GM08714 (cell line): ENCODE data around the gene ZNF281.

ENCODE experiments used
- H3K4me3 ChIP-seq: fragments of 200-500 bp; sonication (Bioruptor generic); 2 replicates; pipeline ENCODE4 v1.5.1; 2014; ENCODE audit warnings: mild to moderate bottlenecking, low read length, inconsistent platforms
- ZNF274 ChIP-seq: IDR thresholded peaks from 2 replicates; pipeline ENCODE4 v1.6.1; 2012; ENCODE audit warnings: mild to moderate bottlenecking, low read depth, low read length

ZNF281 gene

GRCh38 chr1:200384818-200385390 is 24.9 kb downstream of the ZNF281 start:
- no peak overlapping the region for H3K4me3 ChIP-seq
- no peak for TF ChIP-seq ZNF274

GRCh38 chr1:200381256-200381984 is 28.4 kb downstream of the ZNF281 start:
- H3K4me3 ChIP-seq = no peak overlapping the region
- TF ChIP-seq ZNF274 = no peak

- no peak overlapping the region for H3K4me3 ChIP-seq
- no peak for TF ChIP-seq ZNF274
These were observed 29.2 kb downstream of the ZNF281 start for GRCh38 chr1:200380589-200381021.

GRCh38 chr1:200379940-200380588 is 29.8 kb downstream of the ZNF281 start:
- no peak for TF ChIP-seq ZNF274
- H3K4me3 ChIP-seq = no peak overlapping the region

DNA sequence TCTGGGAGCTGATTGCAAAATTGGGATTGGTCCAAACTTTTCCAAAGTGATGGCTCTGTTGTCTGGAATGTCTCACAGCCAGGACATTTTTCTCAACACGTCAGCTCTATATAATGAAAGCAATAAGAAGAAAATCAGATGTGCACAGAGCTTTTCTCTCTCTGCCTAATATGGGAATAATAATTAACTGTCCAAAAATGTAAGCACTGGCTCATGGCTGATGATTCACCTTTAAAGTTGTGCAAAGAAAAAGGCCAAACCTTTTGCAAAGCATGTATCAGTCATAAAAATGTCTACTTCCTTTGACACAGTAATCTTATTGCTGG is 30.4 kb downstream of the ZNF281 start:
- TF ChIP-seq ZNF274 = no peak
- H3K4me3 ChIP-seq = no peak overlapping the region

DNA sequence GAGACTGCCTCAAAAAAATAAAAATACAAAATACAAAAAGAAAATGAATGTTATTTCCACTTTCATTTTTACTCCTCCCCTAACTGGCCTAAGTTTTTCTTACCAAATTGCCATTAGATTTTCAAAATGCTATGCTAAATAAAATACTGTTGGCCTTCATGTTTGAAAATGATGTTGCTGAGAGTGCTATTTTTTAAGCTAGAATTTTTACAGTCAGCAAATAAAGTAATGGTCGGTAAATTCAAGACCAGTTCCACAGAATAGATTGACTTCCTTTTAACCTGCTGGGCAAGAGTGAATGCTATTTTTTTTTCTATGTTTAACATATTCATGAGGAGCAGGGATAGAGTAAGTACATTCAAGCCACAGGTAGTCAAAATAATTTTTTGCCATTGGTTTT is 31.7 kb downstream of the ZNF281 start:
- no peak overlapping the region for H3K4me3 ChIP-seq
- TF ChIP-seq ZNF274 = no peak

- TF ChIP-seq ZNF274 = no peak
- H3K4me3 ChIP-seq = no peak overlapping the region
These were observed 33.3 kb downstream of the ZNF281 start for GRCh38 chr1:200376528-200376927.

DNA sequence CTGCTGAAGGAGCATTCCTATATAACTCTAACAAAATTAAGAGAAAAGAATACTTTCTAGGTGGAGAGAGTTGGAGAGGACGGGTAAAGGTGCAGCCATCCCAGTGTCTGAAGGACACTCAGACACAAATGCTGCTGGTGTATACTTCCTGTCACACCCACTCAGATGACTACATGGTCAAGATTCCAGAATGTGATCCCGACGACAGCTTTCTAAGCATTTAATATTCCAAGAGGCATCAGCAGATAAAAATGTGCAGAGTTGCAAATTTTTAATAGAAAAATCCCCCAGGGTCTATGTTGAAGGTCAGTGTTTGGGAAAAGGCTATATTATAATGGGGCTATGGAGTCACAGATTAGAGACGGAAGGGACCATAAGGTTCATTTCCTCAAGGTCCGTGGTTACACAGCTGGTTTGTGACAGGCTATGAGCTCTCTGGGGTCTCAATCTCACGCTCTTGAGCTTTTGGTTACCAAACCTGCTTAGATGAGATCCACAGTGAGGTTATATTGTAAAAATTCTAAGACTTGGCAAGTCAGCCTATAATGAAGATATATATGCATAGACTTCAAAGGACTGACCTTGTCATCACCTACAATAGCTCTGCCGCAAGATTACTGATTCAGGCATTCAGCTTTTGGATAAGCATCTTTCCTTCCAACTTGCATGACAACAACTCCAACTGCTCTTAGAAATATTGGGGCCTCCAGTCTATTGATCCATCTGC is 35.1 kb downstream of the ZNF281 start:
- H3K4me3 ChIP-seq = no peak overlapping the region
- TF ChIP-seq ZNF274 = no peak

DNA sequence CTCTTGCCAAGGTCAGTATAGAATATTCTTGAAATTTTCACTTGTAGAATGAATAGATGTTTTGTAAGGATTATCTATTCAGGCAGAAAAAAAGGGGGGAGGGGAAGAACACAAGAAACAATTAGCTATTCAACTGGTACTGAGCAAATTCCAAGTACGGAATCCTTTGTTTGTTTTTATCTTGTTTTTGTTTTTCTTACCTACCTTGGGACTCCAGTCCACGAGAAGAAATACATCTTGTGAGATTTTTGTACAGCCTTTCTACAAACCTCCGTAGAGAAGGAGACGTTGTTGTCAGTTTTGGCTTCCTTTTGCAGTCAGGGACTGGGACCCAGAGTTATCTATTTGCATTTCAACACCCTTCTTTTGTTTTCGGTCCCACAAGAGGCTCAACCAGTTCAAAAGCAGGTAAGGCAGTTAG is 36.0 kb downstream of the ZNF281 start:
- no peak overlapping the region for H3K4me3 ChIP-seq
- TF ChIP-seq ZNF274 = no peak

DNA sequence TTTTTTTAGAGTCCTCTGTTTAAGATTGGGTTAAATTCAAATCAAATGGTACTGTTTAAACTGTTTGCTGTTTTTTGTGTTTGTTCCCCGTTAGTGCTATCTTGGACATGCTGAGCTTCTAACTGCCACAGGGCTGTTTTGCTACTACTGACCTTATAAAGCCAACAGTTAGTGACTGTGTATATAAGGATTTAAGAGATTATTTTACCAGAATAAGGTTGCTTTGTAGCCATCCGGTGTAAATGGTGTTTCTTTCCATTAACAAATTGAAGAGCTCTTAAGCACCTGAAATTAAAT is 37.0 kb downstream of the ZNF281 start:
- H3K4me3 ChIP-seq = no peak overlapping the region
- TF ChIP-seq ZNF274 = no peak

DNA sequence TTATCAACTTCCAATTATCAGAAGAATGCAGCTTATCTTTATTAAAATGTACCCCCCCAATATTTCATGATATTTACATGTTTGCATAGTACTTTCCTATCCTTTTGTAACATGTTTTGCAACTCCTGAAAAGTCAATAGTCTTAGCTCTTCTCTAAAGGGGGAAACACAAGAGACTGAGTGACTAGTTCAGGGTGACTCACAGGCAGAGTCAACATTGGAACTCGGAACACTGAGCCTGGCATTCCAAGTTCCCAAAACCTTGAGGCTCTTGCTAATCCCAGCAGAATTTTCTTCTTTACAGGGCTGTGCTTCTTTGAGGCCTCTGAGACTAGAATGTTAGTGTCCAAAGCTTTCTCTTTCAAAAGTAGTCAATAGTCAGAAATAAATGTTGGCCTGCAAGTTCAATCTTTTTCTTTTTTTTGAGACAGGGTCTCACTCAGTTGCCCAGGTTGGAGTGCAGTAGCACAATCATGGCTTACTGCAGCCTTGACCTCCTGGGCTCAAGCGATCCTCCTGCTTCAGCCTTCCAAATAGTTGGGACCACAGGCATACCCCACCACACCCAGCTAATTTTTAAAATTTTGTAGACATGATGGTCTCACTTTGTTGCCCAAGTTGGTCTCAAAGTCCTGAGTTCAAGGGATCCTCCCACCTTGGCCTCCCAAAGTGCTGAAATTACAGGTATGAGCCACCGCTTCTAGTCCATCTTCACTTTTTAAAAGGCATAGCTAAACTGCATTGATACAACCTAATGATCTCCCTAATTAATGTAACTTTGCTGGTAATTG is 37.5 kb downstream of the ZNF281 start:
- TF ChIP-seq ZNF274 = no peak
- H3K4me3 ChIP-seq = no peak overlapping the region

GRCh38 chr1:200369706-200370105 is 40.1 kb downstream of the ZNF281 start:
- no peak for TF ChIP-seq ZNF274
- no peak overlapping the region for H3K4me3 ChIP-seq

DNA sequence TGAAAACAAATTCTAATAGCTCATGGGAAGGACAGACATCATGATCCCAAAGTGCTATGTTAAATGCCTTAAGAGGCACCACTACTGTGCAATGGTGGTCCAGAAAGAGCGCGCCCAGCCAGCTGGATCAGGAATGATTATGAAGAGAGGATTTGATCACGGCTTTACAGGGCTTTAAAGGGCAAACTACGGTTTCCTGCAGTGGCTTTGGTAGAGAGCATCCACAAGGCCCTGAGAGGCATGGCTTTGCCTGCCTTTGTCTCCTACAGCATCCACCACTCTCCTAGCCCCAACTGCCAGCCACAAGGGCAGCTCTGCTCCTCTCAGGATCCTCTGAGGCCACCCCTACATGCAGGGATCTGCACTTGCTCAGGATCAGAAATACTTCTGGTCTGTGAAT is 40.7 kb downstream of the ZNF281 start:
- no peak for TF ChIP-seq ZNF274
- H3K4me3 ChIP-seq = no peak overlapping the region

DNA sequence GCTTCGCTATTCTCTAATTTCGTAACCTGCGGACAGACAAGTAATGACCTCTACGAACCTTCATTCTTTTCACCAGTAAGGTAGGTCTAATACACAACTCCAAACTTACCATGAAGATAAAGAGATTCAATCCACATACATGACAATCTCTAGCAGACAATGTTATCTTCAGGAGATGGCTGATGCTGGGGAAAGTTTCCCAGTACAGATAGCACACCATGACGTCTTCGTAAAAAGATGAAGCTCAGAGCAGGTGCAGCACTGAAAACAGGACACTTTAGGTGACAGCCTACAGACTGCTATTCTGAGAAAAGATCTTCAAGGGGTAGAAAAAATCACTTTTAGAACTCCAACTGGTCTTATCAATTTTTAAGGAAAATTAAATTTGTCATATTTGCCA is 41.3 kb downstream of the ZNF281 start:
- no peak overlapping the region for H3K4me3 ChIP-seq
- no peak for TF ChIP-seq ZNF274
